ENCODE data around the gene DAP. TPM values are rescaled to one million over a fixed set of nuclear protein-coding genes. Genes with fewer than 3 reads are reported as not detected.
"Not testable (repeated sequence)": the region's sequence is repeated elsewhere in the genome, so short reads cannot be mapped to it uniquely, and the experiment has no call there.

Gene DAP
- total RNA-seq = 36.5 and 41.1 TPM in 2 replicates

- DNase-seq (ENCODE audit: low read depth, low spot score) = peak; percentile 58
Observed at GRCh38 chr5:10761185-10761932, at the start of gene DAP. Gene DAP (minus strand): TSS chr5:10761234. CDS start chr5:10761068, 166 bp downstream.

DNA sequence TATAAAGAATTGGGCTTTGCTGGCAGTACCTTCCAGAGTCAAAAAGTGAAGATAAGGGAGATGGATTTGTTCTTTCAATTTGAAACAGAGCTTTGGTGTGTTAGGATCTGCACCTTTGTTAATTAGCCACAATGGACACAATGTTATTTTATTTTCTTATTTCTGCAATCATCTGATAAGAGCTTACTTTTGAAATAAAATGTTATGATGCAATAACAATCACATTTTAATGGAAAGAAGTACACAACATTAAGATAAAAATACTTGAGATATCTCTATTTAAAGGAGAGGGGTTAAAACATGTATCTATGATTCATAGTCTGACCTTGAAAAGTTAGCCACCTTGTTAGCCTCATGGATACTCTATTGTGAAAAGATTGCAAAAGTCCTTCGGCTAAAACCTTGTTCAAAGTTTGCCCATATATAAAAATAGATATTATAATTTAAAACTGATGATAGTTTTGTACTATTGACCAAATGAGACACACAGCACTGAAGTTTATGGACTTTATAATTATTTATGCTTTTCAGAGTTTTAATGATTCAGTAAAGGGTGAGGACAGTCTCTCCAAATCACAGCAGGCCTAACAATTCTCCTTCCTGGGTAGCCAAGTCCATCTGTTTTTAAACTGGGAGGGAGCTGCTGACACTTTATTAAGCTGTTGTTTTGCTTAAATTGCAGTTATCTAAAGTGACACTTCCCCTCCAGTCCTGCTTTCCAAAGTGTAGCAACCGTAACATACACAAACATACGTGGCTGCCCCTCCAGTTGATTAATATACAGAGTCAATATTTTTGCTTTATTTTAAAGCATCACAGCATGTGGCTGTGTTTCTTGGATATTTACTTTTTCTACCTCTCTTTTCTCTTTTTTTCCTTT, 47.6 kb upstream of the DAP start:
- DNase-seq (ENCODE audit: low read depth, low spot score) = no peak

DNA sequence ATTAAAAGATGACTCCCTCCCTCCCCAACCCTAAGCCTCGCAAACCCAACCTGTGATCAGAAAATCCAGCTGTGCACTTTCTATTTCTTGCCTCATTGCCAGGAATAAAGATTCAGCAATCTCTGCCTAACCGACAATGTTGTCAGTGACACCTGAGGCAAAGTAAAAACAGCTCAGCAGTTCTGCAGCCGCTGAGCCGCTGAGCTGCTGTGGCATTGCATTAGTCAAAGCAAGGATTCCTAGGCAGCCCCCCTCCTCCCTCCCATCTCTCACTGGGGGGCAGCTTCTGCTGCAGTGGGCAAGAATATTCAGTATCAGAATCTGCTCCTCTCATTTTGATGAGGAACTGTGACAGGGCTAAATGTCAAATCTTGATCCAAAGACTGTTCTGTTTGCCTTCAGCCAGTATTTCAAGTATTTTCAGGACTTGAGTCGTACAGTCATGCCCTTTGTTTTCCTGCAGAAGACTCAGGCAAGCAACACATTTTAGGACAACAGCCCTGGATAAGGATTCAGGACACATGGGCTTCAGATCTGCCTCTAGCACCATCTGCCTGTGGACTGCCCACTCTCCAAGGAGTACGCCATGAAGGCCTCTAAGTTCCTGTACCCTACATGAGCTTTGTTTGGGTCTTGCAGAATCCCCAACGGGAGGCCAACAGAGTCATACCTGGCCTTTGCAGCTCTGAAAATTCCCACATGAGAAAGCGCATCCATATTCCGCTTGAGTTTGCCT, 41.1 kb upstream of the DAP start:
- no peak for DNase-seq (ENCODE audit: low read depth, low spot score)

DNA sequence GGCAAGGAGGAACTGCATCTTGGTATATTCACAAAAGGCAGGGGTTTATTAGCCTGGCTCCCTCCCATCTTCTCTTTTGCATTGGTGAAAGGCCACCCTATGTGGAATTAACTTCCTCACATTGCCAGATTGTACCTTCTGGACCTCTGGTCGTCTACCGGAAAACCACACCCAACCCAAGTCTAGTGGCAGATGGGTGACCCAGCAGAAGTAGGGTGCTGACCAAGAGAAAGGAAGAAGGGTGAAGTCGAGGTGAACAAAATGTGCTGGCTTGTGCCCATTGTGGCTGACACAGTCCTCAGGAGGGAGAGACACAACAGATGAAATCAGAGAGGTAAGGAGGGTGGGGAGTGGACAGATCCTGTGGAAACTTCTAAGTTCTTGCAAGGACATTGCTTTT, 39.8 kb upstream of the DAP start:
- no peak for DNase-seq (ENCODE audit: low read depth, low spot score)

GRCh38 chr5:10797261-10797660, 36.2 kb upstream of the DAP start:
- no peak for DNase-seq (ENCODE audit: low read depth, low spot score)

DNA sequence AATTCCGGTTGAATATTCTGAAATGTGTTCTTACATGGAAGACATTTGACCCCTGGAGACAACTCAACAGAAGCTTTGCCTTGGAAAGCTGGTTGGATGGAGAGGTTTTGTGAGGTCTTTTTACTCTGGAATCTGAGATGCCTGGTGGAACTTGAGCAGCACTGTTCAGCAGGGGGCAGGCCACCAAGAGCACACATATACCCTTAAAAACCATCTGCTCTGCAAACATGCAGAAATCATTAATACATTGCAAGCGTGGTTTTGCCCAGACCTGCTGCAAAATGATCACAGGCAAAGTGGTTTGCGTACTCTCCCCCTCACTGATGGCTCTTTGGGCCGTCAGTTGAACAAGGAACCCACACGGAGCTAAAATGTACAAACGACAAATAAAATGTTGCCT, 32.8 kb upstream of the DAP start:
- DNase-seq (ENCODE audit: low read depth, low spot score) = no peak

- no peak for DNase-seq (ENCODE audit: low read depth, low spot score)
Observed at GRCh38 chr5:10792336-10792735, 31.3 kb upstream of the DAP start.

GRCh38 chr5:10789726-10790125, 28.7 kb upstream of the DAP start:
- no peak for DNase-seq (ENCODE audit: low read depth, low spot score)

GRCh38 chr5:10789021-10789420, 28.0 kb upstream of the DAP start:
- peak; percentile 60 for DNase-seq (ENCODE audit: low read depth, low spot score)

DNA sequence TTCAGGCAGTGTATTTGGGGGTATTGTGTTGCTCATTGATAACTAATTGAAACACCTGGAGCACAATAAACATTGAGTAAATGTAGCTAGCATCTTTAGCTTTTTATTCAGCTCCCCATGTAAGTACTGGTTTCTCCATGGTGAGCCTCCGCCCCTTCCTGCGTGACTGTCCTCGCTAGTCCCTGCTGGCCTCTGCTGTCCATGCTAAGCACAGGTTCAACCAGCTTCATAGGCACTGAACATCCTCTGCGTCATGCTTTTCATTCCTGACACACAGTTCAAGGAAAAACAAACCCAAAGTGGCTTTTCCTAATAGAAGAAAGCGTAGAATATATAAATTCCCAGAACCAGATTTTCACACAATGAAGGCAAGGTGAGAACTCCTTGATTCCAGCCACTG, 27.3 kb upstream of the DAP start:
- DNase-seq (ENCODE audit: low read depth, low spot score) = no peak

DNA sequence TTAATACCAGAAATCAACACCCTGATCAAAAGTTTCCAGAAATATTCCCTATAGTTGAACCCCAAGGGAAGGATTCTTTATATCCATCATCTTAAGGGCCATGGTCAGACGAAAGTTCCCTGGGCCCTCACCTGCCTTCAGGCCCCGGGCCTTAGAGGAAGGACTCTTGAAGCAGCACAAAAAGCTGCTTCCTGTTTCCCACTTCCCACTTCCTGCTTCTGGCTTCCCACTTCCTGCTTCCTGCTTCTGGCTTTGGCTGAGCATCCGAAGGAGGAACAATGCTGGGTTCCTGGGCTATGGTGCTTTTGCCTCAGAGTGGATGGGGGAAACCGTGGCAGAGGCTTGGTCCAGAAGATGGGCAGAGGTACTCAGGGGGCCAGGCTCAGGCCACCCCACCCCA, 25.8 kb upstream of the DAP start:
- DNase-seq (ENCODE audit: low read depth, low spot score) = no peak

DNA sequence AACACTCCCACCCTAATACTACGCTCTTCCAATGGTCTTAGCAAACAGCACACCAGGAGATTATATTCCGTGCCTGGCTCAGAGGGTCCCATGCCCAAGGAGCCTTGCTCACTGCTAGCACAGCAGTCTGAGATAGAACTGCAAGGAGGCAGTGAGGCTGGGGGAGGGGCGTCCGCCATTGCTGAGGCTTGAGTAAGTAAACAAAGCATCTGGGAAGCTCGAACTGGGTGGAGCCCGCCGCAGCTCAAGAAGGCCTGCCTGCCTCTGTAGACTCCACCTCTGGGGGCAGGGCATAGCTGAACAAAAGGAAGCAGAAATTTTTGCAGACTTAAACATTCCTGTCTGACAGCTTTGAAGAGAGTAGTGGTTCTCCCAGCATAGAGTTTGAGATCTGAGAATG, 19.2 kb upstream of the DAP start:
- DNase-seq (ENCODE audit: low read depth, low spot score) = not testable (repeated sequence)

GRCh38 chr5:10779592-10779991, 18.6 kb upstream of the DAP start:
- DNase-seq (ENCODE audit: low read depth, low spot score) = no peak

- no peak for DNase-seq (ENCODE audit: low read depth, low spot score)
Observed at GRCh38 chr5:10778179-10778910, 17.3 kb upstream of the DAP start.

DNA sequence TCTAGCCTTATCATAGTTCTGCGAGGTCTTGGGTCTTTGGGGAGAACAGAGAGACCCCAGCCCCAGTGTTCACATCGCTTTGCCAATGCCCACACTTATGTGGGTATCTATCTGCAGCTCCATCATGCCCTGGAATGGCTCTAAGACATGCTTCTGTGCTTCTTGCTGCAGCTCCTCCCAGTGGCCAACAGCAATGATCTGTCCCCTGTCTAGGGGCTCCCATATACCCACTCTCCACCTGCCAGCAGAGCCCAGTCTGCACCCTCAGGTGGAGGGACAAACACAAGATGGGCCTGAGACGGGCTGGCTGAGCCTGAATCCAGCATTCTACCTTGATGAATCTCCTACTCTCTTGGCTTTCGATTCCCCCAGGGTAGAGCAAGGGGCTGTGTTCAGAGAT, 14.6 kb upstream of the DAP start:
- no peak for DNase-seq (ENCODE audit: low read depth, low spot score)

GRCh38 chr5:10772901-10773585, 12.0 kb upstream of the DAP start:
- DNase-seq (ENCODE audit: low read depth, low spot score) = no peak

DNA sequence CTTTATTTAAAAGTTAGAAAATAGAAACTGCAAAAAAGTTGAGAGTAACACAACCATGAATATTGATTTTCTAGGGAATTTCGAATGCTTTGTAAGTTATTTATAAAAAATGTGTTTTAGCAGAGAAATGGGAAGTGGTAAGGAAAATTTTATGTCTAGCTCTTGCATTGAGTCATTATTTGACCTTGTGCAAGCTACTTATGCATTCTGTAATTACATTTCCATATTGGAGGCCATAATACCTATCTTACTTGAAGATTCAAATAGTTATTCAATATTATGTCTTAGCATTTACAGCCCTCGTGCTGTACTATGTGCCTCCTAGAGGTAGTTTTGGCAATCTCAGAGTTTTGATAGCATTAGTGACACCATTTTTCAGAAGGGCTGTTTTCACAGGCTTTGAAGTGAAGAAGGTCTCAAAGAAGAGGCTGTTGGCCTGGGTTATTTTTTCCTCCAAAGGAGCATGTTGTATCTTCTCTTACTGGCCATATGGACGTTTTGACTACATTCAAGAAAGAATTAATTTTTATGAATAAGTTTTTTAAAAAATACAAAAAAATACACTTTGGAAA, 7.4 kb upstream of the DAP start:
- no peak for DNase-seq (ENCODE audit: low read depth, low spot score)

GRCh38 chr5:10762776-10763500, 1.9 kb upstream of the DAP start:
- no peak for DNase-seq (ENCODE audit: low read depth, low spot score)

DNA sequence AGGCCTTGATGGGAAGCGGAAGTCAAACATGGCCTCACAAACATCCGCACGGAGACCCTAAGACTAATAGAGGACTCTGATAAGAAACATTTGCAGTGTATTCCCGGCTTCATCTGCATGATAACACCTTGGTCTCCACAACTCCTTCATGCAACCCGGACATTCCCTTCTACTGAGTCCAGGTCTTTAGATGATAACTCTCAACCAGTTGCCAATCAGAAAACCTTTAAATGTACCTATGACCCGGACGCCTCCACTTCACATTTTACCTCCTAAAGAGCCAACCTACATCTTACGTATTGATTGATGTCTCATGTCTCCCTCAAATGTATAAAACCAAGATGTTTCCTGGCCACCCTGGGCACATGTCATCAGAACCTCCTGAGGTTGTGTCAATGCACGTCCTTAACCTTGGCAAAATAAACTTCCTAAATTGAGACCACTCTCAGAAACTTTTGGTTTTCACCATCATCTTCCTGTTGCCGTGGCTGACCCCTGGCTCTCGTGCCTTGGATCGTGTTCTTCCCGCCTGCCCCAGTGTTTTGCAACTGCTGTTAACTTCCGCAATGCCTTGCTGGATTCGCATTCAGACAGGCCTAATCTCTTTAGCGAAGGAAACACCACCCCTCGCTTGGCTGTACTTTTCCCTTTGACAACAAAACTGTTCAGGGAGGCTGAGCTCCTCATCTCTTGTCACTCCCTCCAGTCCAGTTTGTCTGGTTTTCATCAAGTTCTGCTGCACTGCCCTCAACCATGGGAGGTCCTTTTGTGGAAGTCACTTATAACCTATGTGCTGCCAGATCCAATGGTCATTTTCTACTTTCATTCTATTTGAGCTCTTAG, 1.1 kb upstream of the DAP start:
- DNase-seq (ENCODE audit: low read depth, low spot score) = no peak

Data from pulmonary artery endothelial cell (primary cell).